ENCODE measurements around the gene DNASE1L2. TPM values are rescaled to one million over a fixed set of nuclear protein-coding genes. Genes with fewer than 3 reads are reported as not detected.

The DNASE1L2 gene
- total RNA-seq, 4 donors from 2014 or later: 0.38 to 0.61 (median 0.57) TPM; not detected in 1

- Histone ChIP-seq H3K27me3 (no peaks in the 10 kb centered on the region), H3K36me3 (peaks cover 0 to 60% (median 0%) of the 10 kb centered on the region in 3 donors), H3K4me3 (no peak overlapping the region), H3K4me1 (no peaks in the 10 kb centered on the region), H3K27ac (no peak overlapping the region), H3K9me3 (no peaks in the 10 kb centered on the region)
- WGBS, 2 donors: 81 to 89% methylated on average over 3 to 21 of the region's 35 CpGs
- intact Hi-C loops (cut with DNase I): no loop called here
- TF ChIP-seq POLR2A (IDR thresholded peaks at IDR 0.05) (no peak), CTCF (IDR thresholded peaks at IDR 0.05) (no peak)
- no peak for DNase-seq
Observed at GRCh38 chr16:2287916-2288547, 51.8 kb downstream of the DNASE1L2 start.

Small RNA genes lying within 50 kb of the gene (small RNA-seq; reads per million reads assigned to genes)
- gene MIR3677 (0 to 0.30 (median 0) reads per million in 4 donors), gene MIR4717 (0 reads per million in 4 donors)

Other genes with a start within 250 kb of the DNASE1L2 start
- 1 to 10 TPM in 2 of 4 donors, under 1 TPM in 1, not detected in 1; 0.38 to 1.0 (median 1.0) TPM for gene SYNGR3, start 246.5 kb upstream of the DNASE1L2 start, total RNA-seq
- gene ZNF598, start 226.6 kb upstream of the DNASE1L2 start, total RNA-seq: 10 to 100 TPM; 31.3 to 56.1 (median 40.9) TPM
- gene NPW, start 216.7 kb upstream of the DNASE1L2 start, total RNA-seq: under 1 TPM in 1 of 4 donors, not detected in 3; 0.48 TPM
- gene NHERF2, start 209.5 kb upstream of the DNASE1L2 start, total RNA-seq: 10 to 100 TPM; 11.6 to 31.7 (median 16.5) TPM
- 10 to 100 TPM in 2 of 4 donors, 1 to 10 TPM in 2; 7.8 to 26.0 (median 10.0) TPM for gene NTHL1, start 188.6 kb upstream of the DNASE1L2 start, total RNA-seq
- gene TSC2, start 188.5 kb upstream of the DNASE1L2 start, total RNA-seq: 10 to 100 TPM; 22.8 to 79.7 (median 41.2) TPM
- gene PKD1, start 100.5 kb upstream of the DNASE1L2 start, total RNA-seq: 100 to 1,000 TPM in 1 of 4 donors, 10 to 100 TPM in 3; 34.1 to 123 (median 64.1) TPM
- gene RAB26, start 87.8 kb upstream of the DNASE1L2 start, total RNA-seq: 1 to 10 TPM in 2 of 4 donors, under 1 TPM in 2; 0.26 to 4.2 (median 0.99) TPM
- gene TRAF7, start 80.7 kb upstream of the DNASE1L2 start, total RNA-seq: 10 to 100 TPM; 46.9 to 79.6 (median 73.2) TPM
- under 1 TPM in 2 of 4 donors, not detected in 2; 0.04 to 0.38 TPM for gene CASKIN1, start 39.8 kb upstream of the DNASE1L2 start, total RNA-seq
- gene MLST8, start 31.0 kb upstream of the DNASE1L2 start, total RNA-seq: 10 to 100 TPM; 33.1 to 48.8 (median 42.8) TPM
- gene BRICD5, start 25.6 kb upstream of the DNASE1L2 start, total RNA-seq: 1 to 10 TPM in 3 of 4 donors, not detected in 1; 1.1 to 2.0 (median 1.6) TPM
- 10 to 100 TPM in 1 of 4 donors, 1 to 10 TPM in 3; 5.5 to 14.2 (median 7.4) TPM for gene PGP, start 21.6 kb upstream of the DNASE1L2 start, total RNA-seq
- 10 to 100 TPM; 16.8 to 25.6 (median 19.2) TPM for gene E4F1, start 12.9 kb upstream of the DNASE1L2 start, total RNA-seq
- 10 to 100 TPM; 38.6 to 50.7 (median 42.6) TPM for gene ECI1, start 15.1 kb downstream of the DNASE1L2 start, total RNA-seq
- 100 to 1,000 TPM in 3 of 4 donors, 10 to 100 TPM in 1; 93.0 to 125 (median 114) TPM for gene RNPS1, start 31.7 kb downstream of the DNASE1L2 start, total RNA-seq
- gene ABCA3, start 104.3 kb downstream of the DNASE1L2 start, total RNA-seq: 1 to 10 TPM in 3 of 4 donors, under 1 TPM in 1; 0.70 to 3.2 (median 2.7) TPM
- gene CCNF, start 193.0 kb downstream of the DNASE1L2 start, total RNA-seq: 10 to 100 TPM in 2 of 4 donors, 1 to 10 TPM in 2; 5.9 to 18.6 (median 10.2) TPM
- gene TEDC2, start 223.7 kb downstream of the DNASE1L2 start, total RNA-seq: 10 to 100 TPM in 1 of 4 donors, 1 to 10 TPM in 3; 1.1 to 12.3 (median 4.4) TPM
- under 1 TPM in 1 of 4 donors, not detected in 3; 0.38 TPM for gene NTN3, start 234.9 kb downstream of the DNASE1L2 start, total RNA-seq
- 1 to 10 TPM; 3.1 to 4.6 (median 3.7) TPM for gene TBC1D24, start 238.7 kb downstream of the DNASE1L2 start, total RNA-seq